K562 (cell line): ENCODE data around the gene PLPP6. TPM values are rescaled to one million over a fixed set of nuclear protein-coding genes. Genes with fewer than 3 reads are reported as not detected.
A peak's percentile ranks its signal among the peaks of the same experiment; 100 is the strongest.

Experiments used
- E2F5 ChIP-seq: sonication (generic); formaldehyde crosslinking; IDR thresholded peaks from 2 replicates; pipeline ENCODE4 v1.8.0; 2022; ENCODE audit warnings: mild to moderate bottlenecking, missing genetic modification reagents
- ELK1 ChIP-seq: sonication (generic); formaldehyde crosslinking; IDR thresholded peaks from 2 replicates; pipeline ENCODE4 v1.8.1; 2022; ENCODE audit warnings: missing genetic modification reagents
- FOXM1 ChIP-seq, 2 experiments: fragments of 450-650 bp in 1 of 2; sonication (generic) in 1 of 2; formaldehyde crosslinking in 1 of 2; IDR thresholded peaks; 2 replicates each; pipeline versions ENCODE4 v1.6.1 to v1.9.0; 2017 to 2022; ENCODE audit warnings: low read depth in 2 of 2, mild to moderate bottlenecking in 2 of 2, missing genetic modification reagents in 1 of 2, moderate library complexity in 1 of 2
- KDM5B ChIP-seq: fragments of 200-600 bp; sonication (generic); IDR thresholded peaks from 2 replicates; pipeline ENCODE4 v1.6.1; 2012; ENCODE audit warnings: low read depth, mild to moderate bottlenecking, moderate library complexity, low read length, control low read depth, inconsistent platforms; ENCODE audit not compliant: insufficient replicate concordance
- LARP7 ChIP-seq: fragments of 450-650 bp; IDR thresholded peaks from 2 replicates; pipeline ENCODE4 v1.6.1; 2016
- MXD1 ChIP-seq: fragments of 250-450 bp; sonication (Bioruptor Pico); IDR thresholded peaks from 2 replicates; pipeline ENCODE4 v1.8.0; 2021; ENCODE audit warnings: borderline replicate concordance, mild to moderate bottlenecking, moderate library complexity; ENCODE audit not compliant: poor library complexity, severe bottlenecking
- NFRKB ChIP-seq: fragments of 450-650 bp; IDR thresholded peaks from 2 replicates; pipeline ENCODE4 v1.6.1; 2016; ENCODE audit warnings: low read depth
- RREB1 ChIP-seq: fragments of 250-450 bp; sonication (Bioruptor Pico); IDR thresholded peaks from 2 replicates; pipeline ENCODE4 v1.4.0; 2020
- THAP12 ChIP-seq: fragments of 250-450 bp; sonication (Bioruptor Pico); IDR thresholded peaks from 2 replicates; pipeline ENCODE4 v1.9.0; 2021; ENCODE audit warnings: mild to moderate bottlenecking, inconsistent platforms
- ZNF217 ChIP-seq: sonication (generic); formaldehyde crosslinking; IDR thresholded peaks from 2 replicates; pipeline ENCODE4 v1.8.0; 2022; ENCODE audit warnings: mild to moderate bottlenecking, missing genetic modification reagents
- ZNF589 ChIP-seq: fragments of 200-800 bp; sonication (Bioruptor generic); IDR thresholded peaks from 2 replicates; pipeline ENCODE4 v1.6.1; 2016; ENCODE audit warnings: low read depth, missing genetic modification characterization, missing compliant biosample characterization
- polyA plus RNA-seq, 8 experiments: library from polyadenylated mRNA; depleted of rRNA in 4 of 8; stranded (reverse) in 5 of 8; unstranded in 3 of 8; fragments of >200 nt; fragmentation: Nextera tagmentation in 2 of 8; fragmentation: Illumina TruSeq in 1 of 8; extraction: Ambion mirVana in 2 of 8; extraction: Trizol in 1 of 8; gene quantifications; 2 replicates each; pipeline versions ENCODE4 v1.2.1 to v1.2.3, GENCODE V29; 2011 to 2014; ENCODE audit warnings: inconsistent platforms in 1 of 8, missing spikeins in 1 of 8
- total RNA-seq, 7 experiments: library from RNA; depleted of rRNA in 6 of 7; stranded (reverse); fragments of >200 nt in 6 of 7; fragmentation: Illumina TruSeq in 2 of 7; extraction: Trizol in 2 of 7; gene quantifications; 2 replicates each; pipeline versions ENCODE4 v1.2.1 to v1.2.3, GENCODE V29; 2011 to 2021; ENCODE audit warnings: low replicate concordance in 1 of 7

Gene PLPP6
- total and polyA plus RNA-seq, 9 of the 15 experiments (the other 6 are each of a cell fraction or from before 2014, with no cell fraction given) = 1.9 to 8.9 (median 5.6) TPM

- TF ChIP-seq ZNF589 = peak; percentile 77; the same call in 1 of the 2 replicates
- TF ChIP-seq RREB1 (CRISPR knock-in tag) = no peak
- TF ChIP-seq ZNF217 (CRISPR knock-in tag) = no peak
- TF ChIP-seq ELK1 = no peak
- no peak for TF ChIP-seq THAP12
- TF ChIP-seq LARP7 = no peak
- no peak for TF ChIP-seq MXD1 (CRISPR knock-in tag)
- TF ChIP-seq E2F5 (CRISPR knock-in tag) = 0 out of 2 replicates have a peak, but pooled peaks have one; percentile 36
- TF ChIP-seq KDM5B = peak; percentile 90
- TF ChIP-seq NFRKB = no peak; the same call in 1 of the 2 replicates
- TF ChIP-seq FOXM1 (IDR thresholded peaks at IDR 0.05; ENCODE audit: low read depth) = no peak; the same call in 1 of the 2 replicates
- TF ChIP-seq FOXM1 (CRISPR knock-in tag; IDR thresholded peaks at IDR 0.05; ENCODE audit: low read depth) = 0 out of 2 replicates have a peak, but pooled peaks have one; percentile 42
Measured at GRCh38 chr9:4679268-4680172, 17.4 kb downstream of the PLPP6 start, which contains the start of gene CDC37L1 (continued).
